GM12878 (cell line): ENCODE results near the gene SOBP. TPM values are rescaled to one million over a fixed set of nuclear protein-coding genes. Genes with fewer than 3 reads are reported as not detected.

Source experiments
- MLLT1 ChIP-seq: fragments of 450-650 bp; IDR thresholded peaks from 2 replicates; pipeline ENCODE4 v1.6.1; 2016; ENCODE audit warnings: mild to moderate bottlenecking
- MYB ChIP-seq: fragments of 150-350 bp; IDR thresholded peaks from 2 replicates; pipeline ENCODE4 v1.6.1; 2014; ENCODE audit warnings: mild to moderate bottlenecking, low read depth, low read length, borderline replicate concordance
- RFX5 ChIP-seq: IDR thresholded peaks from 2 replicates; pipeline ENCODE4 v1.6.1; 2011; ENCODE audit warnings: low read depth, low read length, improper control_type of control experiment
- SIX5 ChIP-seq: IDR thresholded peaks from 2 replicates; pipeline ENCODE4 v1.6.1; 2011; ENCODE audit warnings: mild to moderate bottlenecking, low read depth, low read length, moderate library complexity; ENCODE audit not compliant: severe bottlenecking
- ZBED1 ChIP-seq: IDR thresholded peaks from 2 replicates; pipeline ENCODE4 v1.6.1; 2016; ENCODE audit warnings: borderline replicate concordance
- ZBTB40 ChIP-seq: fragments of 450-650 bp; IDR thresholded peaks from 2 replicates; pipeline ENCODE4 v1.6.1; 2016; ENCODE audit warnings: mild to moderate bottlenecking, moderate library complexity, borderline replicate concordance
- polyA plus RNA-seq, 11 experiments: library from polyadenylated mRNA; depleted of rRNA in 4 of 11; unstranded in 6 of 11; stranded (reverse) in 5 of 11; fragments of >200 nt; fragmentation: Nextera tagmentation in 4 of 11; fragmentation: Illumina TruSeq in 1 of 11; extraction: Ambion mirVana in 4 of 11; extraction: Trizol in 1 of 11; gene quantifications; 1 replicate in 1 of 11; 2 replicates in 10 of 11; pipeline versions ENCODE4 v1.2.1 to v1.2.3, GENCODE V29; 2011 to 2016; ENCODE audit warnings: inconsistent platforms in 2 of 11, missing spikeins in 2 of 11, low read depth in 1 of 11
- total RNA-seq, 4 experiments: library from RNA; depleted of rRNA in 3 of 4; stranded (reverse); fragments of >200 nt in 3 of 4; fragmentation: Illumina TruSeq in 1 of 4; extraction: Trizol in 1 of 4; gene quantifications; 2 replicates each; pipeline versions ENCODE4 v1.2.1 to v1.2.3, GENCODE V29; 2013 to 2021

Gene SOBP
- total and polyA plus RNA-seq, 10 of the 15 experiments (the other 5 are each of a cell fraction or from before 2014, with no cell fraction given), result 0.49 to 1.9 (median 0.78) TPM

- TF ChIP-seq MLLT1 (no peak), ZBTB40 (no peak), RFX5 (no peak), ZBED1 (no peak), SIX5 (no peak), MYB (no peak)
- TF ChIP-seq, all 136 proteins: peak for 0
Measured at GRCh38 chr6:107703606-107704005, 213.7 kb downstream of the SOBP start (continued).
